Measurements from ENCODE around the gene KRTAP23-1.

Gene KRTAP23-1

DNA sequence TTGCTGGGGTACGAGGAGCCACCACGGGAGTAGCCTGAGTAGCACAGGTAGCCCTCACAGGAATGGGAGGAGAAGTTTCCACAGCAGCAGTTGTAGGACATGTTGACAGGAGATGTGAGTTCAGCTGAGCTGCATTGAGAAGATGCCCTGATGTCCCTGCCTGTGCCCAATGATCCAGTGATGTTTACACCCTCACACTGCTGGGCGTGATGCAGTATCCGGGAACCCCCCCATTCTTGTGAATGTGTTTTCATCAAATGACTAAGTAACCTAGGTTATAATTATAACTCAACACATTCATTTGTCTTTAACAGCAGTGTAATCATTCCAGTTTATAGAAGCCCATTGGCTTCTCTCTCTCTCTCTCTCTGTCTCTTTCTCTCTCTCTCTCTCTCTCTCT lies at the start of gene KRTAP23-1:
KRTAP23-1 (minus strand) TSS at position 101 of the 400 bp plus-strand sequence; CDS start at position 101, 0 bp downstream.
- DNase-seq, result no peak

- DNase-seq, result no peak
Observed at GRCh38 chr21:30395731-30396130, 47.3 kb upstream of the KRTAP23-1 start, which contains the start of gene KRTAP13-1. TSS of gene KRTAP13-1 (plus strand) at chr21:30396031. CDS start at chr21:30396087, 56 bp downstream.

DNA sequence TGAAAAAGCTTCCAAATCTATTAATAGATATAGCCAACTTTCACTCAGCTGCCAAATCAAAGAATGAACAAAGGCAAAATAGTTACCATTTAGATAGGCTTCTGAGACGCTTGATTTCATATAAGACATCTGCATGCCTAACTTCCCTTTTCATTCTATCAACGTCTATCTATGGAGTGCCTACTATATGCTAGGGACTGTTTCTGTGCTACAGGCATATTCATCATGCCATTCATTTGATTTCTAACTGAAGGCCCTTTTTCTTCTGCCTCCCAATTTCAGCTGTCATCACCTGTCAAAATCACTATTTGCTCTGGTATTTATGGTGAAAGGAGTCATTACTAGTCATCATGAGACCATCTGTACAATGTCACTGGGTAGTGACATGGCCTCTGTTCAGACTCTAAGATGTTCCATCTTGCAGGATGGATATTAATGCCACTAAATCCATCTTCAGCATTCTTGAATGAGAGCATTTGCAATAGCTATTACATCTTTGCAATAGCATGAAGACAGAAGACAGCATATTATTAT lies 43.2 kb upstream of the KRTAP23-1 start:
- peak; percentile 59 to 86 for DNase-seq

- DNase-seq, result no peak
Observed at GRCh38 chr21:30382201-30382600, 33.8 kb upstream of the KRTAP23-1 start.

- no peak for DNase-seq
Observed at GRCh38 chr21:30372139-30372770, 23.8 kb upstream of the KRTAP23-1 start, which contains the start of gene KRTAP13-2. TSS of gene KRTAP13-2 (minus strand) at chr21:30372271. CDS start at chr21:30372213, 58 bp downstream.

DNA sequence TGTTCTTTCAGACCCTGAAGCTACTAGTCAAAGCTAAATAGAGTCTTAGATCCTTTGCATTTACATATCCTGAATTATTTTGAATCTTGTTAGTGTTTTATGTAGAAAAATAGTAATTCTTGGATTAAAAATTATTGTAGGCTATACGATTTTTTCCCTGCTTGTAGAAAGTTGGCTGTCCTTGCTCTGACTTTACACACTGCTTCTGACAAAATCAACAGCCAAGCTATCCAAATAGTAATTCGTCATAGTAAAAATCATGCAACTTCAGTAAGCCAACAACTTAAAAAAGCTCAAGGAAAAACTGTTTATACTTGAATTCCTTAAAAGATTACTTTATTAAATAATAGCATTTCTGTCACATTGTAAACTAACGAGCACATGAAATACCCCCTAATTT lies 7.5 kb upstream of the KRTAP23-1 start:
- DNase-seq, result no peak

GRCh38 chr21:30354308-30355005 lies 6.1 kb upstream of the KRTAP23-1 start:
- no peak for DNase-seq

- DNase-seq, result no peak
Observed at GRCh38 chr21:30351534-30351933, 3.1 kb upstream of the KRTAP23-1 start.

DNA sequence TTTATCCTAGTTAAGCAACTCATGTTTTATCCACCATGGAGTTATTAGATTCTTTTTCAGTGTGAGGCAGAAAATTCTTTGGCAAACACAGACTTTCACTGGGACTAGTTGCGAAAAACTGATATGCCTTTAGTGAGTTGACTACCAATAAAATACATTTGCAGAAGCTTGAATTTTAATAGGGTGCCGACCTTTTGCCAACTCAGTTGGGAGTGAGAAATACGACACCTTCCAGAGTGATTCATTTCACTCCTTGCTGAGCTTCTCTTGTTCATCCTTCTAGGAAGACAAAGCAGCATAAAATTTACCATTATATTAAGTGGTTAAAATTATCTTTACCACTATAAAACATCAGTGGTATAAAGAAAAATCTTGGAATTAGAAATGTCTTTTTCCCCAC lies 1.2 kb upstream of the KRTAP23-1 start:
- peak; percentile 17 to 56 for DNase-seq

DNA sequence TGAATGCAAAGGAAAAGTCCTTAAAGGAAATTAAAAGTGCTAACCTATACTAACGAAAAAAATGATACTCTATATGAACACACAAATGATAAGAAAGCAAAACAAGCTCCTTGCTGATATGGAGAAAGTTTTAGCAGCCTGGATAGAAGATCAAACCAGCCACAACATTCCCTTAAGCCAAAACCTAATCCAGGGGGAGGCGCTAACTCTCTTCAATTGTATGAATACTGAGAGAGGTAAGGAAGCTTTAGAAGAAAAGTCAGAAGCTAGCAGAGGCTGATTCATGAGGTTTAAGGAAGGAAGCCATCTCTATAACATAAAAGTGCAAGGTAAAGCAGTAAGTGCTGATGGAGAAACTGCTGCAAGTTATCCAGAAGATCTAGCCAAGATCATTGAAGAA lies 3.4 kb downstream of the KRTAP23-1 start:
- no peak for DNase-seq

GRCh38 chr21:30340714-30341573 lies 7.5 kb downstream of the KRTAP23-1 start:
- peak; percentile 47 to 83 for DNase-seq

GRCh38 chr21:30338717-30339116 lies 9.7 kb downstream of the KRTAP23-1 start:
- DNase-seq, result peak in 1 of 2 experiments; percentile 27

- peak in 1 of 2 experiments; percentile 43 for DNase-seq
Observed at GRCh38 chr21:30337772-30338171, 10.6 kb downstream of the KRTAP23-1 start.

GRCh38 chr21:30337276-30337744 lies 11.1 kb downstream of the KRTAP23-1 start, which contains the start of gene KRTAP27-1:
TSS of gene KRTAP27-1 (minus strand) at chr21:30337694. CDS start at chr21:30337668, 26 bp downstream.
- peak; percentile 91 to 99 for DNase-seq

GRCh38 chr21:30336596-30336995 lies 11.8 kb downstream of the KRTAP23-1 start:
- peak in 1 of 2 experiments; percentile 15 for DNase-seq

DNA sequence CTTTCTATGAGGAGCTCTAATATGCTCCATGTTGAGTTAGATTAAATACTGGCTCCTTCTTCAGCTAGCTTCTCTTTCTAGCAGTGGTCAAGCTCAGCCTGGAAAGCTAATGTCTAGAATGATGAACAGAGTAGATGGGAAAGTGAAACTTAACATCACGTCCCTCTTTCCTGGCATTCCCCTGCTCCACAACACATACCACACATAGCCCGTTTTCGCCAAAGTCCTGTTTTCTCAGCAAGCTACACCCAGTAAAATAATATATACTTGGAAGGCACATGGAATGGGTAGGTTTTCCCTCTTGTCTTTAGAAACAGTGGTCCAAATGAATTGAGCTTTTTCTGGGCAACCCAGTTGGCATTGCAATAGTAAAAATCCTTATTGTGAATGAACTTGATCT lies 14.7 kb downstream of the KRTAP23-1 start:
- DNase-seq, result no peak

DNA sequence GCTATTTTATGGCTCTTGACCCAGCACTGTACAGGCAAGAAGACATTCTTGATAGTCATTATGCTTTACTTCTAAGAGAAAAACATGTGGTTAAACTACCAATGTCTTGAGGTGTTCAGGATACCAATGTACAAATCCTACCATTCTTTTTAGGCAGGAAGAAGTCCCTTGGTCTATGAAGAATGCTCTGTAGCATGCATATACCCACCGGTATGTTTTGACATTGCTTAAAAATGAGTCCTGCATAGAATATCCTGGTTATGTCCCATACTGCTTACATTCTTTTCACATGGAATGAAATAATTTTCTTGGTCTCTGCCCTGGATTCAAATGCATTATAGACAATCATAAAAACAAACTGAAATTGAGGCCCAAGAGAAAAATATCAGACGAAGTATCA lies 15.7 kb downstream of the KRTAP23-1 start:
- DNase-seq, result no peak

DNA sequence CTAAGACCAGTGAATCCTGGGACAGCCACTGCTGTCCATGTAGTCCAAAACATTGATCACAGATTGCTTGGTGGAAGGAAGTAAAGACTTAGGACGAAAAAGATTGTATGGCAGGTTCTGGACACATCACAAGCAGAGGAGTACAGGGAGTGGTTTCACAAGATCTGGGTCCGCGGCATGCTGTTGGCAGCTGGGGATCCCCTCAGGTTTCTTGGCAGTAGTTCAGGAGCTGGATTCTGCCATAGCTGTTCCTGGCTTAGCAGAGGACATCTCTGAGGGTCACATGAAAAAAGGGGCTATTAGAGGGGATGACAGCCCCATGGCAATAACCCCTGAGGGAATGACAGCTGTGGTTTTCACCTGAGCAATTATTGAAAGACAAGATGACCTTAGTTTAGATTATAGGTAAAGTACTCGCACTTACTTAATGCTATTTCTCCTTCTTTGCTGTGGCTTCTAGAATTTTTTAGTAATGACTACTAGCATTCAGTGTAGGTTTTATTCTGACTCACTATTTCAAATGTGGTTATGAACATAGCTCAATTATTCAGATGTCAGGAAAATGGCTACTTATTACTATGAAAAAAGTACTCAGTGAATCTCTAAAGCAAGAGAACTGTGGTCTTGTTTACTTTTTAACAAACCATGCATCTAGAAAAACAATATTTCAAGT lies 19.1 kb downstream of the KRTAP23-1 start:
- DNase-seq, result no peak

DNA sequence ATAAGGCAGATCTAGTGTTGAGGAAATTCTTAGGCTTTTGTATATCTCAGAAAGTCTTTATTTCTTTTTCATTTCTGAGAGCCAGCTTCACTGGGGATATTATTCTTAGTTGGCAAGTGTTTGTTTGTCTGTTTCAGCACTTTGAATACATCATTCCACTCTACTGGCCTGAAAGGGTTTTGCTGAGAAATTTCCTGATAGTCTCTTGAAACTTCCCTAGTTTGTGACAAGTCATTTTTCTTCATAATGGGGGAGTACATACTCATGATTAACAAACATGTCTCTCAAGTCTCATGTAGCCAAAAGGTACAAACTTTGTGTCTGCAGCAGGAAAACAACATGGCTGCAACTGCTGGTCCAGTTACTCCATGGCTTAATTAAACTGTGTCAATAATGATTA lies 22.0 kb downstream of the KRTAP23-1 start:
- DNase-seq, result no peak

DNA sequence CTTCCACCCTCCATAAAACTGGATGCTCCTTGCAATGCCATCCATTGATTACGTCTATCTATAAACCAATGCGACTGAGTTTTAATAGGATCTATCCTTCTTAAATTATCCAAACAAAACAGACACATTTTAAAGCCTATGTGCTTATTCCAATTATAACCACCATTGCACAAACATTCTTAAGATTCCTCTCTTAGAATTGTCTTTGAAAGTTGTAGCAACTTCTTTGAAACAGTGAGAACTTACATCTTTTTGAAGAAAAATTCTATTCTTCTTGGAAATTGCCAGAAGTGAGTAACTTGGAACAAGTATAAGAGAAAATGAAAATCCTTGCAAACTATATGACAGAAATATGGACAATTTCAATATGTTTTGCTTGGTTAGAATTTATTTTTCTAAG lies 28.2 kb downstream of the KRTAP23-1 start, which contains the start of gene KRTAP26-1:
KRTAP26-1 (minus strand) TSS at position 101 of the 400 bp plus-strand sequence. CDS start 280 bp downstream, outside the sequence.
- no peak for DNase-seq

DNA sequence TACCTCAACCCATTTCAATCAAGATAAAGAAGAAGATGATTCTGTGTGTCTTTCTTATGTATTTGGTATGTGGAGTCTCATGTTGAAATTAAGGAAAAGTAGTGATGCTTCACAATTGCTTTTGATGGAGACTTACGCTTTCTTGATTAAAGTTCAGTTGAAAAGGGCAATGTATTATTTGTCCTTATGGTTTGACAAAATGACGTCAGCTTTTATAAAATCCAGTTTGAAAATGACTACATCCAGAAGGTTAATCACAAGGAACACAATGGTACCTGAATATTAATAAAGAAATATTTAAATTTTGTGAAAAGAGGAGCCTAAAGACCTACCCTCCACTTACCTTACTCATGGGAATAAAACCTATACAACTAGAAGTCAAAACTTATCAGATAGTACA lies 32.7 kb downstream of the KRTAP23-1 start:
- no peak for DNase-seq

- DNase-seq, result peak in 1 of 2 experiments; percentile 86
Observed at GRCh38 chr21:30306884-30307283, 41.5 kb downstream of the KRTAP23-1 start.

Measured in NCI-H446 (cell line).